CD4-positive, alpha-beta T cell treated with Interleukin-6 for 4 hours (primary cell): ENCODE data around the gene SYNE2.
"Not testable (repeated sequence)": the region's sequence is repeated elsewhere in the genome, so short reads cannot be mapped to it uniquely, and the experiment has no call there.

Source experiments
- DNase-seq: peaks from one replicate; pipeline ENCODE4 v3.0.0-alpha.2; 2020; ENCODE audit warnings: mixed read lengths

SYNE2 gene

DNA sequence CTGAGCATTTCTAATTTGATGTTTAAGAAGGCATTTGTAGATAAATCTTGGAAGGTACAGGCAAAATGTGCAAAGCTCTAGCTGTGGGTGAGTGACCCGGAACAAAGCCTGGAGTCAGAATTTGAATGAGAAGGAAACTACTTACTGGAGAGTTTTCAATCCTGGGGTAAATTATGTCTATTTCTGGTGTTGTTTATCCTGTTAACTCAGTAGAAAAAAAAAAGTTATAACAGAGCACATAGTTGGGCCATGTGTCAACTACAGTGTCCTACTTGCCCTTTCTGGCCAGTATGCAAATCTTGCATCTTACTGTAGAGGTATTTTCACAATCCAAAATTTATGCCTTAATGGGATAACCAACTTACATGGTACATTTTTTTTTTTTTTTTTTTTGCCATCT is 182.3 kb downstream of the SYNE2 start:
- DNase-seq: no peak

DNA sequence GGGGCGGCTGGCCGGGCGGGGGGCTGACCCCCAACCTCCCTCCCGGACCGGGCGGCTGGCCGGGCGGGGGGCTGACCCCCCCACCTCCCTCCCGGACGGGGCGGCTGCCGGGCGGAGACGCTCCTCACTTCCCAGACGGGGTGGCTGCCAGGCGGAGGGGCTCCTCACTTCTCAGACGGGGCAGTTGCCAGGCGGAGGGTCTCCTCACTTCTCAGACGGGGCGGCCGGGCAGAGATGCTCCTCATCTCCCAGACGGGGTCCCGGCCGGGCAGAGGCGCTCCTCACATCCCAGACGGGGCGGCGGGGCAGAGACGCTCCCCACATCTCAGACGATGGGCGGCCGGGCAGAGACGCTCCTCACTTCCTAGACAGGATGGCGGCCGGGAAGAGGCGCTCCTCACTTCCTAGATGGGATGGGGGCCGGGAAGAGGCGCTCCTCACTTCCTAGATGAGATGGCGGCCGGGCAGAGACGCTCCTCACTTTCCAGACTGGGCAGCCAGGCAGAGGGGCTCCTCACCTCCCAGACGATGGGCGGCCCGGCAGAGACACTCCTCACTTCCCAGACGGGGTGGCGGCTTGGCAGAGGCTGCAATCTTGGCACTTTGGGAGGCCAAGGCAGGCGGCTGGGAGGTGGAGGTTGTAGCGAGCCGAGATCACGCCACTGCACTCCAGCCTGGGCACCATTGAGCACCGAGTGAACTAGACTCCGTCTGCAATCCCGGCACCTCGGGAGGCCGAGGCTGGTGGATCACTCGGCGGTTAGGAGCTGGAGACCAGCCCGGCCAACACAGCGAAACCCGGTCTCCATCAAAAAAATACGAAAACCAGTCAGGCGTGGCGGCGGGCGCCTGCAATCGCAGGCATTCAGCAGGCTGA is 185.3 kb downstream of the SYNE2 start:
- DNase-seq: not testable (repeated sequence)

DNA sequence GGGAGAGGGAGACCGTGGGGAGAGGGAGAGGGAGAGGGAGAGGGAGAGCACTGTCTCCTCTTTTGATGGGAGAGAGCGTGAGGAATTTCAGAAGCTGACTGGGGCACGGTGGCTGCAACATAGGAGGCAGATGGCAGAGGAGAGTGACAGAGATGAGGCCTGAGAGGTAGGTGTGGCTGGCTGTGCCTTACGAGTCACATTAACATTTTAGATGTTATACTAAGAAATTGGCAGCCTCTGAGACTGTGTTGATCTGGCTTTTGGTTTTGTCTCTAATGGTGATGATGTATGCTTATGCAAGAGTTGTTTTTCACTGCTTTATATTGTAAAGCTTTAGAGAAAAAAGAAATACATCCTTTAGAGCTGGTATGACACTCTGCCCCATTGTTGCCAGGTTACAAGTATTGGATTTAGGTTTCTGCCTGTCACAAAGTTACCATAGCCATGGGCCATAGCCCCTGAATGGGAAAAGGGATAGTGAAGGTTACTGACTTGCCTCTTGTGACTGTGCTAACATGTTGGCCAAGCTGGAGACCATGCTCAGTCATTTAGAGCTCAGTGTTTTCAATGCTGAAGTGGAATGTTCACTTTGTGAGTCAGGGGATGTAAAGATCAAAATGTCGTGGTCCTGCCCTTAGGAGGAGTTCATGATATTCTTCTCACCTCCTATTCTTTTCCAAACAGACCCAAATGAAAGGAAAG is 186.2 kb downstream of the SYNE2 start:
- DNase-seq: no peak

DNA sequence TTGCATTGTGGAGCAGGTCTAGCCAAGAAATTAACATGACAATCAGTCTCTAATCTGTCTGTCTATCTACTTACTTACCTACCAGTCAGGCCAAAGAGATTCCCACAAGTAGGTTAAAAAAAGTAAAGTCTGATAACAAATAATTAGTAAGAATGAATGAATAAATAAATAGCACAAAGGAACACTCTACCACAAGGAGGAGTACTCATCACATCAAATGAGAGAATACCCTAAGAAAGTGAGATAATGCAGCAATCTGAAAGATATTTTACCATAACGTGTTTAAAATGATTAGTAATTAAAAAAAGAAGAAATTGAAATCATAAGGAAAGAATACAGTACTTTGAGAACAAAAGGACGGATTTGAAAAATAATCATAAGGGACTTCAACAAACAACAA is 187.2 kb downstream of the SYNE2 start:
- DNase-seq: no peak

DNA sequence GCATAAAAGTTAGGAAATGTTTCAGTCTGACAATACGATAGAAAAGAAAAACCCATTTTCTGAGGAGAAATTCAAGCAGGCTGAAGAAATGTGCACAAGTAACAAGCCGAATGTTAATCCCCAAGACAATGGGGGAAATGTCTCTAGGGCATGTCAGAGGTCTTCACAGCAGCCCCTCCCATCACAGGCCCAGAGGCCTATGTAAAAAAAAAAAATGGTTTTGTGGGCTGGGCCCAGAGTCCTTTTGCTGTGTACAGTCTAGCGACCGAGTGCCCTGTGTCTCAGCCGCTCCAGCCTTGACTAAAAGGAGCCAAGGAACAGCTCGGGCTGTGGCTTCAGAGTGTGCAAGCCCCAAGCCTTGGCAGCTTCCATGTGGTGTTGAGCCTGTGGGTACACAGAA is 190.5 kb downstream of the SYNE2 start:
- DNase-seq: not testable (repeated sequence)

DNA sequence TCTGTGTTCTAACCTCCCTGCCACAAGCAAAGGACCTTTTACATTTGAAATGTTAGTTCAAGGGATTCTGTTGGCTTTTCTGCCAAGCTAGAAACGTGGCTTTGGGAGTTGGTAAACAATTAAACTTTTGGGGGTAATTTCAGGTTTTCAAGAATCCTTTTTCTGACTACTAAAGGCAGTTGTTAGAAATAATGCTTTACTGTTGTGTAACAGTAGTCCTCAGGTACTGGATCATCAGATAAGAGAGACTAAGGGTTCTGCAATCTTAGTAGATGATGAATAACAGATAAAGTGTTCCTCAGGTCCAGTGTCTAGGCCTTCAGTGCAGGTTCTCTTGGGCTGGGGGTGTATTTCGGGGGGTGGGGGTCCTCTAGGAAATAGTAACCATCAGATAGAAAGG is 192.3 kb downstream of the SYNE2 start:
- no peak for DNase-seq

DNA sequence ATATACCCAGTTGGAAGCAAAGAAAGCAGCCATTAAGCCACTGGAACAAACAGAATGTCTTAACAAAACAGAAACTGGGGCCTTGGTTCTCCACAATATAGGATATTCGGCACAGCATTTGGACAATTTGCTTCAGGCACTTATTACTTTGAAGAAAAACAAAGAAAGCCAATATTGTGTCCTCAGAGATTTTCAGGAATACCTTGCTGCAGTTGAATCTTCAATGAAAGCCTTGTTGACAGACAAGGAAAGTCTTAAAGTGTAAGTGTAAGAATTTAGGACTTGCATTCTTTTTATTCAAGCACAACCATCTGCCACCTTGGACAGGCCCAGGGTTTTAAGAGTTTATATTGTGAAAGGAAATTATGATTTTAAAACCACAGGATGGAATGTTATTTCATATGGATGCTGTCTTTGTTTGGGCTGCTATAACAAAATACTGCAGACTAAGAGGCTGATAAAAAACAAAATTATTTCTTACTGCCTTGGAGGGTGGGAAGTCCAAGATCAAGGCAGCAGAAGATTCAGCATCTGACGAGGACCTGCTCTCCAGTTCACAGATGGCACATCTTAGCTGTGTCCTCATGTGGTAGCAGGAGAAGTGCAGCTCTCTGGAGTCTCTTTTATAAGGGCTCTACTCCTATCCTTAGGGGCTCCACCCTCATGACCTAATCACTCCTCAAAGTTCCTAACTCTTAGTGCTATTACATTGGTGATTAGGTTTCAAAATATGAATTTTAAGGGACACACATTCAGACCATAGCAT is 197.0 kb downstream of the SYNE2 start:
- no peak for DNase-seq

DNA sequence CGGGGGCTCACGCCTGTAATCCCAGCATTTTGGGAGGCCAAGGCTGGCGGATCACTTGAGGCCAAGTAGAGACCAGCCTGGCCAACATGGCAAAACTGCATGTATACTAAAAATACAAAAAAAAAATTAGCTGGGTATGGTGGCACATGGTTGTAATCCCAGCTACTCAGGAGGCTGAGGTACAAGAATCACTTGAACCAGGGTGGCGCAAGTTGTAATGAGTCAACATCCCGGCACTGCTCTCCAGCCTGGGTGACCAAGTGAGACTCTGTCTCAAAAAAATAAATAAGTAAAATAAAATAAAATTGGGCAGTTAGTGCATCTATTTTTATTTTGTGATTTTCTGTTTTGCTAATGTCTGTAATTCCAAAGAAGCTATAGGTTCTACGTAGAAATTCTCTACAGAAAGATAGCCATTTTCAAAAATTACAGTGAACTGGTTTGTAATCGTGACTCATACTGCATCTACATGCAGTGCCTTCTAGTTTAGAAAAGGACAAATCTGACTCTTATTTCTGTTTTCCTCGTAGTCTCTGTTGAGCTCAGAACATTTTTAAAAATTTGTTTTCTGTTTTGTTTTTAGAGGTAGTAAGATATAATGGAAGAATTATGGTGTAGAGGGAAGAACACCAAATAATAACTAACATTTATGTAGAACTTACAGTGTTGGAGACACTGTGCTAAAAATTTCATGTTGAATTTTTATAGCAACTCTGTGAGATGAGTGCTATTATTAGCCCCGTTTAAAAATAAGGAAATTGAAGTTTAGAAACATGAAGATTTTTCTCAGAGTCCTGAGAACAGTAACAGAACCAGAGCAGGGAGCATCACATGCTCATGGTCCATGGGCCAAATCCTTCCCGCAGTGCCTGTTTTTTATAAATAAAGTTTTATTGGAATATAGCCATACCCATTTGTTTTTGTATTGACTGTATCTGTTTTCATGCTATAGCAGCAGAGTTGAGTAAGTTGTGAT is 201.2 kb downstream of the SYNE2 start:
- DNase-seq: no peak

DNA sequence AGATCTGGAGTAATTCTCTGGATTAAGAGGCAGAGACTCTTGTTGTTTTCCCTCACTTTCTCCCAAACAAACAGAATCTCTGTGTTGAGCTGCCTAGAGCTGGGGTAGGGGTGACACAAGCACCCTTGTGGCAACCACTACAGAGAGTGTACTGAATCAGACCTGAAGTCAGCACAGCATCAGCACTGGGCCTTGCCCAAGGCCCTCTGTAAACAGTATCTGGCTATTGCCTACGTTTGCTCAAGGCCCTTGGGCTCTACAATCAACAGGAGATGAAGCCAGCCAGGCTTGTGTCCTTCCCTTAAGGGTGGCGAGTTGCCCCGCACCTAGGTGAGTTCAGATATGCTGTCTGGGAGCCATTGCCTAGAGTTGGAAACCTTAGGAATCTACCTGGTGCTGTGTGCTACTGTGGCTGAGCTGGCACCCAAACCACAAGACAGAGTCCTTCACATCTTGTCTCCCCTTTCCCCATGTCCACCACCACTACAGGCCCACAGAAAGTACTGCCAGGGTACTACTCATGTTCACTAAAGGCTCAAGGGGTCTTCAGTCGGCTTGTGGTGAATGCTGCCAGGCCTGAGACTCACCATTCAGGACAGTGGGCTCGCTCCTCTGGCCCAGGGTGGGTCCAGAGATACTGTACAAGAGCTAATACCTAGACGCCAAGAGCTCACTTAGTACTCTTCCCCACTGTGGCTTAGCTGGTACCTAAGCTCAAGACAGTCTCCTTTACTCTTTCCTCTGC is 206.8 kb downstream of the SYNE2 start:
- no peak for DNase-seq

DNA sequence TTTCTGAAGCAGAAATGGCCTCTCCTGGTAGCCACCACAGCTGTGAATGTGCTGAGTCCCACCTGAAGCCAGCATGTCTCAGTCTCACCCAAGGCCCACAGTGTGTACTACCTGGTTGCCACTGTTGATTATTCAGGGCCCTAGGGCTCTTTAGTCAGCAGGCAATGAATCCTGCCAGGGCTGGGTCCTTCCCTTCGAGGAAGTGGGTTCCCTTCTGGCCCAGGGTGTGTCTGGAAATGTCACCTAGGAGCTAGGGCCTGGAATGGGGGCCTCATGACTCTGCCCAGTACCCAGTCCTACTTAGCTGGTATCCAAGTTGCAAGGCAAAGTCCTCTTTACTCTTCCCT is 207.4 kb downstream of the SYNE2 start:
- no peak for DNase-seq

DNA sequence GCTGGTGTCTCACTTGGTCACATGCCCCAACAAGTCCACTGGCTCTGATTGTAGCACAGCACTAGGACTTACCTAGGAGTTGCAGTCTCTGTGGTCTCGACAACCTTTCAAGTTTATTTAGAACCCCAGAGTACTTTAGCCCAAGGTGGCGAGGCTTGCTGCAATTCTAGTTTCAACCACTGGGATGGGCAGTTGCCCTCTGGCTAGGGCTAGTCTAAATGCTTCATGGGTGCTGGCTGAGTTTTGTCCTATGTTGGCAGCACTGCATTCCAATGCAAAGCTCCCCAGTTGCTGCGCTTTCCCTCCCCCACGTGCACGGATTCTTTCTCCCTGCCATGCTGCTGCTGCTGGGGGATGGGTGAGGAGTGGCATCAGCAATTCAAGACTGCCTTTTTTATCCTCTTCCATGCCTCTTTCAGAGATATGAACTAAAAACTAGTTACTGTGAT is 207.9 kb downstream of the SYNE2 start:
- DNase-seq: no peak

DNA sequence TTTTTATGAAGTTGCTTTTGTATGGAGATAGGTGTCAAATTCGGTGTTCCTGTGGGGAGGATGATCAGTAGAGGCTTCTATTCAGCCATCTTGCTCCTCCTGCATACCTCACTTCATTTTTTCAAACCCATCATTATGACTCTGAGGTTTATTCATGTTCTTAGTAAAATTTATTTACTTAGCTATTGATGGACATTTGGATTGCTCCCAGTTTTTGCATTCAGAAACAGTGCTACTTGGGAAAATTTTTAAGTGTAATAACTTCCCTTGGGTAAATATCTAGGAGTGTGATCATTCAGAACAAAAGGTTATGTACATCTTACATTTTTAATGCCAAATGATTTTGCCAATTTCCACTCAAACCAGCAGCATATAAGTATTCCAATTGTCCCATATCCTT is 208.3 kb downstream of the SYNE2 start:
- DNase-seq: no peak

DNA sequence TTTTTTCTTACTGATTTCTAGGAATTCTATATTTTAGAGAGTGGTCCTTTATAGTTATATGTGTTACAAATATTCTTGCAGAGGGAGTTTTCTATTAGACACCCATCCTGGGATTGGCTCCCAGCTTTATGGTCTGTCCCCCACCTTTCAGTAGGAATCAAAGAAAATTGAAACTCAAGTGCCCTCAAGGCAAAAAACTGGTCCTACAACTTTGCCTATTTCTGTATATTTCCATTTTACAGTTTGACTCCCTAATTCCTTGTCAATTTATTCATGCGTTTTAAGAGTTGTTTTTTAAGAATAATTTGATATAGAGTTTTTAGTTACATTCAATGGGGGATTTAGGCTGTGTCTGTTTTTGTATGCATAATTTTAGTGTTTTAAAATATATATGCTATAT is 208.9 kb downstream of the SYNE2 start:
- DNase-seq: no peak

DNA sequence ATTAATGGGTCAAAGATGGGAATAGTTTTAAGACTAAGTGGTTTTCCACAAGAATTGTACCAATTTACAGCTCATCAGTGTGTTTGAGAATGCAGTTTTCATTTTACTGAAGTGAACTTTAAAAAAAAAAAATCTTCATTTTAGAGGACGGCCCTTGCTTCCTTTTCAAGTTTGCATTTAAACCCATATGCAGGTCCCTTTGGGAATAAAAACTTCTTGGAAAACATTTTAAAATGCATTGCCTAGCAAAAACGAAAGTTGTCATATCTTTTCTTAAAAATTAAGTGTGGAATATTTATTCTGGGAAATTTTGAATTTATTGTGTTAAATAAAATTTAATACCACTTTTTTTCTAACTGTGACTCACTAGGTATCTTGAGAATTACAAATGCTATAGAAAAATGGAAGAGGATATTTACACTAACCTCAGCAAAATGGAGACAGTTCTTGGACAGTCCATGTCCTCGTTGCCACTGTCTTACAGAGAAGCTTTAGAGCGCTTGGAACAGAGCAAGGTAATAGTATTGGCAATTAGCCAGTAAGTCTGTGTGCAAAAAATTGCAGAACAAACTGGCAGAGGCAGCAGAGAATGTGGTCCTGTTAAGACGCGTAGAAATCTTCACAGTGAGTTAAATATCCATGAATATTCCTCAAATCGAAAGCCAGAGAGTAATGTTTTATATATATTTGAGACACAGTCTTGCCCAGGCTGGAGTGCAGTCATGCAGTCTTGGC is 209.7 kb downstream of the SYNE2 start:
- no peak for DNase-seq

DNA sequence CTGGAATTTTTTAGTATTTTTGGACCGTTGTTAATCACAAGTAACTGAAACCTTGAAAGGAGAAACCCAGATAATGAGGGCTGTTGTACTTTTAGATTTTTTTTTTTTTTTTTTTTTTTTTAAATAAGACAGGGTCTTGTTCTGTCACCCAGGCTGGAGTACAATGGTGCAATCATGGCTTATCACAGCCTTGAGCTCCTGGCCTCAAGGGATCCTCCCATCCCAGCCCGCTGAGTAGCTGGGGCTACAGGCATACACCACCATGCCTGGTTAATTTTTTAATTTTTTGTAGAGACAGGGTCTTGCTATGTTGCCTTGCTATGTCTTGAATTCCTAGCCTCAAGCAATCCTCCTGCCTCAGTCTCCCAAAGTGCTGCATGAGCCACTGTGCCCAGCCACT is 211.6 kb downstream of the SYNE2 start:
- DNase-seq: no peak

DNA sequence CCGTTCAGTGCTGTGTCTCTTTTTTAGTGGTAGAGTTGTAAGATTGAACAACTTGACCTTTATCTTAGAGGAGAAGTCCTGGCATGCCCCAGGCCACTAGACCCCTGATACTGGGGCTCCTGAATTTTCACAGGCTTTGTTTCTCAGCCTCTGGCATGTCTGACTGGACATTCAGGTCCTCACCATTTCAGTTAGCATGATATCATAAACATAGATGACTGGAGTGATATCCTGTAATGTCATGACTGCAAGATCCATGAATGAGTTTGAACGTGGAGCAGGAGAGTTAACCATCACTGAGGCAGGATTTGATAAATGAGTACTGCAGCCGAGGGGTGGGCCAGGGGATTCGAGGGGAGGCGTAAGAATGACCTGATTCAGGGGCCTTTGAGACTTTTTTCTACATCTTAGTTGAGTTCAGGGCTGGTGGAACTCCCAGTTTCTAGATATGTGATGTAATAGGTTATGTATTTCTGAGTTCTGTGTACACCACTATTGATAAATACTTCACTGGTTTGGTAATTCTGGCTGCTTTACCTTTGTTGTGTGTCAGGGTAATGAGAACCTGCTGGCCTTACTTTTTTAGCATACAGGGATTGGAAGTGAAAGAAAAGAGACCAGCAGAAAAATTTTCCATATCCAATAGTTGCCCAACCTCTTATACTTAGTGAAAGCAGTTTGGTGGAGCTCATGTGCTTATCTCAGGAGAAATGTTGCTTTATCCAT is 217.0 kb downstream of the SYNE2 start:
- DNase-seq: no peak

DNA sequence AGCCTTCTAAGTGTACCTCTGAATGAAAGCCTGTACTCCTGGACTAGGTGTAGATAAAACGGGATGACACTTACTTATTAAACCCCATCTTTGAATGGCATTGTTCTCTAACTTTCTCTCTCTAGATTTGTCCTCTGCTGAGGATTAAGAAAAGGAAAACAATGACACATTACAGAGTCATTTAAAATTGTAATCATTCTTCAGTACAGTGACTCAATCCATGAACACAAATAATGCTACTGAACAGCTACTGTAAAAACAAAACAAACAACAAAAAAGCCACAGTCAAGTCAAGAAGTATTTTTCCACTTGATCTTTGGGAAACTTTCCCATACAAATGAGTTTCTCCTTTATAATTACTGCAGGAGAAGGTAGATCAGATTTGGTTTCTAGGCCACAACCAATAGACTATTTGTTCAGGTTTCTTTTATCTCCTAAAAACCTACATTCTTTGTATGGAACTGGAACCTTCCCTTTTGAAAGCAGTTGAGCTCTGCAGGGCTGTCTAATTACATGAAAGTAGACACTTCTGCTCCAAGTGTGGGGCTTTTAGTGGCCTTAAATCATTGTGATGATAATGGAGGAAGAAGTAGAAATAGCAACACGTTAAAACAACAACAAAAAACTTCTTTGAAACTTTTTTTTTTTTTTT is 222.3 kb downstream of the SYNE2 start:
- DNase-seq: no peak

DNA sequence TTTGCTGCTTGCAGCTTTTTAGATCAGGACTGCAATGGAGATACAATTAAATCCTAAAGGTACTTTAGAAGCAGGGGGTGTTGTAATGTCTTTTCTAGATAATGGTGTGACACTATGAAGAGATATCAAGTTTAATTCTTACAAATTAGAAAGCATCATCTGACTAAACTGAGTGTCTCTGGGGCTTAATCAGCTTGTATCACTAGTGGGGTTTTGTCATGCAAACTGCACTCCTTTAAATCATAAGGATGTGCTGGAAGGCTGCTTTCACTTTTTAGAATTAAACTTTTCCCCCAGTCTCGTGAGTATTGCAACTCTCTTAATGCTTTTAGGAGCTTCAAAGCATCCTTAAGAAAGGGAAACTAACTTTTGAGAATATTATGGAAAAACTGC is 222.8 kb downstream of the SYNE2 start:
- DNase-seq: no peak

DNA sequence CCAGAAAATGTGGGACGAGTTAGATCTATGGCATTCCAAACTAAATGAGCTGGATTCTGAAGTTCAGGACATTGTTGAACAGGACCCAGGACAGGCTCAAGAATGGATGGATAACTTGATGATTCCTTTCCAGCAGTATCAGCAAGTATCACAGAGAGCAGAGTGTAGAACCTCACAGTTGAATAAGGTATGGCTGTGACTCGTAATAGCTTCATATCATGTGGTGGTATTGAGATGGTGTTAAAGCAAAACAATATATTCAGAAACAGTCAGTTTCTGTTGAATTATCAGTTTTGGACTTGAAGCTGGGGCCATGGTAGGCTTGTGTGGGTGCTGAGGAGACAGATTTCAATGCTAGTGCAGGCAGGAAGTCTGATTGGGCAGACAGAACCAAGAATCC is 227.6 kb downstream of the SYNE2 start:
- DNase-seq: no peak
